ENCODE data around the gene TUBGCP3. TPM values are rescaled to one million over a fixed set of nuclear protein-coding genes. Genes with fewer than 3 reads are reported as not detected.

Gene TUBGCP3
- total and polyA plus RNA-seq, 7 donors, result 7.4 to 15.3 (median 13.1) TPM

GRCh38 chr13:112562254-112562653, 25.7 kb downstream of the TUBGCP3 start:
- Histone ChIP-seq H3K27ac (no peak overlapping the region), H3K4me3 (no peak overlapping the region), H3K36me3 (ENCODE audit: insufficient read depth in 1 of 2, low read depth in 1 of 2) (peaks cover 0 to 65% of the 10 kb centered on the region in 2 donors), H3K27me3 (ENCODE audit: insufficient read depth in 3 of 3, low read length in 2 of 3) (no peaks in the 10 kb centered on the region), H3K4me1 (no peaks in the 10 kb centered on the region), H3K9me3 (no peaks in the 10 kb centered on the region)
- WGBS, 3 donors, result 82 to 95% (median 91%) methylated on average over 3 of the region's 3 CpGs
- intact Hi-C loops (cut with DNase I), result no loop called here
- ATAC-seq (no peak), DNase-seq (no peak)
- TF ChIP-seq, protein P1, sequence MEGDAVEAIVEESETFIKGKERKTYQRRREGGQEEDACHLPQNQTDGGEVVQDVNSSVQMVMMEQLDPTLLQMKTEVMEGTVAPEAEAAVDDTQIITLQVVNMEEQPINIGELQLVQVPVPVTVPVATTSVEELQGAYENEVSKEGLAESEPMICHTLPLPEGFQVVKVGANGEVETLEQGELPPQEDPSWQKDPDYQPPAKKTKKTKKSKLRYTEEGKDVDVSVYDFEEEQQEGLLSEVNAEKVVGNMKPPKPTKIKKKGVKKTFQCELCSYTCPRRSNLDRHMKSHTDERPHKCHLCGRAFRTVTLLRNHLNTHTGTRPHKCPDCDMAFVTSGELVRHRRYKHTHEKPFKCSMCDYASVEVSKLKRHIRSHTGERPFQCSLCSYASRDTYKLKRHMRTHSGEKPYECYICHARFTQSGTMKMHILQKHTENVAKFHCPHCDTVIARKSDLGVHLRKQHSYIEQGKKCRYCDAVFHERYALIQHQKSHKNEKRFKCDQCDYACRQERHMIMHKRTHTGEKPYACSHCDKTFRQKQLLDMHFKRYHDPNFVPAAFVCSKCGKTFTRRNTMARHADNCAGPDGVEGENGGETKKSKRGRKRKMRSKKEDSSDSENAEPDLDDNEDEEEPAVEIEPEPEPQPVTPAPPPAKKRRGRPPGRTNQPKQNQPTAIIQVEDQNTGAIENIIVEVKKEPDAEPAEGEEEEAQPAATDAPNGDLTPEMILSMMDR (IDR thresholded peaks at IDR 0.05), result no peak

- Histone ChIP-seq H3K4me1 (no peaks in the 10 kb centered on the region), H3K36me3 (ENCODE audit: insufficient read depth in 1 of 2, low read depth in 1 of 2) (peaks cover 0 to 65% of the 10 kb centered on the region in 2 donors), H3K4me3 (no peak overlapping the region), H3K9me3 (no peaks in the 10 kb centered on the region), H3K27me3 (ENCODE audit: insufficient read depth in 3 of 3, low read length in 2 of 3) (no peaks in the 10 kb centered on the region), H3K27ac (no peak overlapping the region)
- 58 to 73% (median 68%) methylated on average over 10 of the region's 10 CpGs for whole genome bisulfite sequencing, 3 donors
- TF ChIP-seq, protein P1 (IDR thresholded peaks at IDR 0.05), result no peak
- ATAC-seq (no peak), DNase-seq (no peak)
- intact Hi-C loops (cut with DNase I), result no loop called here
Observed at GRCh38 chr13:112561478-112561877, 26.5 kb downstream of the TUBGCP3 start.

- TF ChIP-seq, protein P1 (IDR thresholded peaks at IDR 0.05), result no peak
- H3K4me3 ChIP-seq, result no peak overlapping the region
- 76 to 83% (median 82%) methylated on average over 10 of the region's 10 CpGs for WGBS, 3 donors
- peaks cover 4 to 75% of the 10 kb centered on the region in 2 donors for H3K36me3 ChIP-seq (ENCODE audit: insufficient read depth in 1 of 2, low read depth in 1 of 2)
- intact Hi-C loops (cut with DNase I), result no loop called here
- DNase-seq, result no peak
- no peak for ATAC-seq
- no peak overlapping the region for H3K27ac ChIP-seq
- H3K27me3 ChIP-seq (ENCODE audit: insufficient read depth in 3 of 3, low read length in 2 of 3), result no peaks in the 10 kb centered on the region
- H3K4me1 ChIP-seq, result no peaks in the 10 kb centered on the region
- no peaks in the 10 kb centered on the region for H3K9me3 ChIP-seq
Observed at GRCh38 chr13:112558696-112559418, 29.1 kb downstream of the TUBGCP3 start.

DNA sequence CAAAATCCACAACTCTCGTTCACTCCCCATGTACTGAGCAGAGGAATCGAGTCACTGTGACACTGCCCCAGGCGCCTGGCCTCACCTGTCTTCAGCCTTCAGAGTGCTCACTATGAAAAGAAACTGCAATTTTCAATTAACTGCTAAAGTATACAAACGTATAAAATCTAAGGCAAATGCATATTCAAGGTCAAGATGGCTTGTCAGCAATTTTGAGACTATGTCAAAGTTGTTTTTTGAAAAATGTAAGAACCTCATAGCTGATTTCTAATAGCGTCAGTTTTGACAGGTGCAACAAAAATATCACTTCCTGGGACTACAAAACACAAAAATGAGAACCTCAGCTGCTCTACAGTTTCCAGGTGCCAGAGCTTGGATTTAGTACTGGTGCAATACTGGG, 31.4 kb downstream of the TUBGCP3 start:
- intact Hi-C loops (cut with DNase I), result no loop called here
- H3K4me3 ChIP-seq, result no peak overlapping the region
- DNase-seq, result no peak
- no peak overlapping the region for H3K27ac ChIP-seq
- no peaks in the 10 kb centered on the region for H3K4me1 ChIP-seq
- TF ChIP-seq, protein P1 (IDR thresholded peaks at IDR 0.05), result no peak
- no peaks in the 10 kb centered on the region for H3K9me3 ChIP-seq
- 89 to 94% (median 94%) methylated on average over 5 of the region's 5 CpGs for WGBS, 3 donors
- H3K27me3 ChIP-seq (ENCODE audit: insufficient read depth in 3 of 3, low read length in 2 of 3), result no peaks in the 10 kb centered on the region
- ATAC-seq, result no peak
- H3K36me3 ChIP-seq (ENCODE audit: insufficient read depth in 1 of 2, low read depth in 1 of 2), result peaks cover 4 to 77% of the 10 kb centered on the region in 2 donors
